ACHN (cell line): ENCODE measurements around the gene MEGF6.

Experiments used
- DNase-seq: peaks from one replicate; pipeline ENCODE4 v3.0.0-alpha.2; 2015
- in situ Hi-C: cut with HindIII; loops from 2 replicates; pipeline ENCODE4 v1.10.0; 2017; ENCODE audit warnings: low sequenced_read_pairs, low pct_ligation_motif_present, low pct_unique_long_range_greater_than_20kb

Gene MEGF6

GRCh38 chr1:3494321-3495308 lies 116.7 kb downstream of the MEGF6 start:
- DNase-seq = no peak
- in situ Hi-C loops = no loop called here

- in situ Hi-C loops = no loop called here
- DNase-seq = no peak
These were observed 118.6 kb downstream of the MEGF6 start for GRCh38 chr1:3492545-3493246.

DNA sequence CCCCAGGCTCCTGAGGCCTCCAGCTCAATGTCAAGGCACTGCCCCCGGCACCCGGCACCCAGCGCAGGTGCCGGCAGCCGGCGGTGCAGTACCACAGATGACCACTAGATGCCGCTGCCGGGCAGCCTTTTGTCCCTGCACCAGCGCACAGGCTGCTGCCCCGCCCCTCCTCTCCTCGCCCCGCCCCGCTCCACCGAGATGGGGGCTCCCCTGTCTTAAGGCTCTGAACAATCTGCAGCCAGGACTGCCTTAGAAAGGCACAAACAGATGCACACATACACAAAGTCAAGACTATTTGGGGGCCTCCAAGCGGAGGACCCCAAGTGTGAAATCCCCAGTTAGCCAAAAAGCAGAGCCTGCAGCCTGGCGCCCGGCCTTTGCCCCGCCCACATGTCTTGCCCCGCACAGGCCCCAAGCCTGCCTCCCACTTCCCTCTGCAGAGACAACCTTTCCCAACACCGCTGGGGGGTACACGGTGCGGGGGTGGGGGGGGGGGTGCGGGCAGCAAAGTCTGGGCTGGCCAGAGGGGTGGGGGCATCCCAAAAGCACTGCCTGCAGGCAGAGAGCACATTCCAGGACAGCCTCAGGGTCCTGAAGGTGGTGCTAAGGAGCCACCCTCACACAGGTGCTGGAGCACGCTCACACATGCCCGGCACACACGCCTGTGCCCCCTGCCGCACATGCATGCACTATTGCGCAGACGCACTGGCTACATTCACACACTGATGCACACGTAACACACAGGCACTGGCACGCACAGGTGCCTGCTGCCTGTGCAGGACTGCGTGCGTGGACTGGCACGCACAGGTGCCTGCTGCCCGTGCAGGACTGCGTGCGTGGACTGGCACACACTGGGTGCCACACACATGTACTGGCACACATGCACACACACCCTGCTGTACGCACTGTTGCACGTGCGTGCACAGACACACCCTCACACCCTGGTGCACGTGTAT lies 119.7 kb downstream of the MEGF6 start:
- peak; percentile 62 for DNase-seq
- in situ Hi-C loops = no loop called here

DNA sequence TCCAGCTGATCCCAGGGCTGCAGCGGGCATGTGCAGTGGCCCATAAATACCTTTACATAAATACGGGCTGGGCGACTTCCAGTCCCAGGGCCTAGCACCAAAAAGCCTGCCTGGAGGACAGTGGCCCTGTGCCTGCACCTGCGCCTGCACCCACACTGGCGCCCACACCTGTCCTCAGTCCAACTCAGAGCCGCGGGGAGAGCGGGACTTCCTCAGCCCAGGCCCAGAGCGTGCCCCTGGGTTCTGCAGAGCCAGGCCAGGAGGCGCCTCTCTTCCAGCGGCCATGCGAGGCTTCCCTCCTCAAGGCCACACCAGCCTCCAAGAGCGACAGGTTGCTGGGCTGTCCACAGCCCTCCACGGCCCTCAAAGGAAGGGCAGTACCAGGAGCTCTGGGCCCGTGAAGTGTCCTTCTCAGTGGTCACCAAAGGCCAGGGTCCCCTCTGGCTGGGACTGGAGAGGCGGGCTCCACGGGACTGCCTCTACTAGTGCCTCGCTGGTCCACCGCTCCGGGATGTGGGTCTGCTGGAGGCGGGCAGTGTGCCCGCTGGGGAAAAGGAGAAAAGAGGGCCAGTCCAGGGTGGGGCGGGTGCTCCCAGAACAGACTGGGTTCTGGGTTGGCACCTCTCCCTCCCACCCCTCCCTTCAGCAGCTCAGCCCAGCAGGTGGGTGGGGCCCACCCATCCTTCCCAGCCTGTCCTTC lies 121.1 kb downstream of the MEGF6 start:
- no peak for DNase-seq
- in situ Hi-C loops = no loop called here

DNA sequence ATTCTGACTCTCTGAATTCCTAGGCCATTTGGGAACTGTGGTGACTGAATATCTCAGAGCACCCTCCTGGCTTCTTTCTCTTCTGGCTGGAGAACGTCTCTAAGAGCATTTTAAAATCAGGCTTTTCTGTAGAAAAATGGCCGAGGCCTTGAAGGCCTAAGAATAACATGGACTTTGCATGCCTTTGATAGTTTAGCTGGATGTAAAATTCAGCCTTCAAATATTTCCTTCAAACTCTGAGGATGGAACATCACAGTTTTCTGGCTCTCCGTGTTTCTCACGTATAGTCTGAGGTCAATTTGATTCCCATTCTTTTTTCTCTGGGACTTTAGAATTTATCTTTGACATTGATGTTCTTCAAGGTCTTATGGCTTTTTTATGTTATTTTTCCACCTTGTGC lies 122.9 kb downstream of the MEGF6 start:
- in situ Hi-C loops = no loop called here
- DNase-seq = no peak

DNA sequence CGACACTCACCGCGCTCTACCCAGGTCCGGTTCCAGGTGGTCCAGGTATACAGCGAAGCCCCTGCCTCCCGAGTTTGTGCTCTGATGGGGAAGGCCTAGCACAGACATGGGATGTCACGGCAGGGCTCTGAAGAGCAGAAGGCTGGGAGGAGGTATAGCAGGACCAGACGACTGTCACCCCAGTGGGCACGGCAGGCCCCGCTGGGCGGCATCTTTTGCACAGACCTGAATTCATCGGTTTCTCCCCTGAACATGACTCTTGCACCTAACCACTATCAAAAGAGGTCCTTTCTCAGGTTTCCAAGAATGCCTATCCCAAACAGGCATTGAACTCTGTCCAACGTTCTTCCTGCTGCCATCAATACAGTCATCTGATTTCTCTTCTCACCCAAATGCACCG lies 126.3 kb downstream of the MEGF6 start:
- no peak for DNase-seq
- in situ Hi-C loops = no loop called here

GRCh38 chr1:3483801-3484444 lies 127.4 kb downstream of the MEGF6 start:
- in situ Hi-C loops = no loop called here
- peak; percentile 37 for DNase-seq

- DNase-seq = no peak
- in situ Hi-C loops = no loop called here
These were observed 127.9 kb downstream of the MEGF6 start for GRCh38 chr1:3483380-3483779.

GRCh38 chr1:3482378-3482849 lies 128.9 kb downstream of the MEGF6 start:
- peak; percentile 65 for DNase-seq
- in situ Hi-C loops = no loop called here

- in situ Hi-C loops = no loop called here
- DNase-seq = no peak
These were observed 129.4 kb downstream of the MEGF6 start for GRCh38 chr1:3481836-3482375.

DNA sequence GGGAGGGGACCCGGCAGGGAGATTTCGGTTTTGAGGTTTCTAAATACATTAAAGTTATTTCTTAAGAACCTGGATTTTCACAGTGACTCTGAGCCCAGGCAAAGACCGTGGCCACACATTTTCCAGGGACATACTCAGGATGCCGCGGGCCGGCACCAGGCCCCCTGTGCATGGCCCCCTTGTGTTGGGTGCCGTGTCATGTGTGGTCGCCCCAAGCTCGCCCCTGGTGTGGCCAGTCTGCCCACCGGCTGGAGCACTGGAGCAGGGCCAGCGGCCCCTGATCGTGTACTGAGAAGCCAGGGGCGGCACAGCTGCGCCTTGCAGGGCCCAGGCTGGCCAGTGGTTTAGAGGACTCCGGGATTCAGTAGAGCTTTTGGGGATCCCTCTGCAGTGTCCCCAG lies 130.3 kb downstream of the MEGF6 start:
- in situ Hi-C loops = no loop called here
- no peak for DNase-seq

DNA sequence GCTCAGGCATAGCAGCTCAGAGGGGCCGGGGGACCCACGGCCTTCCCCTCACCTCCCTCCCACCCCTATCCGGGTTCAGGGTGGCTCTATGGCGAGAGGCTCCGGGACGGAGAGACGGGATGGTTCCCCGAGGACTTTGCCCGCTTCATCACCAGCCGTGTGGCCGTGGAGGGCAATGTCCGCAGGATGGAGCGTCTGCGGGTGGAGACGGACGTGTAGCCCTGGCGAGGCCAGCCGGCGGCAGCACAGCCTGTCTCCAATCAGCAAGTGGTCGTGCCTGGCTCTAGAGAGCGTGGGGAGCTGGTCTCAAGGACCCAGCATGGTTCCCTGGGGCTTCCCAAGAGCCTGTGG lies 131.0 kb downstream of the MEGF6 start:
- in situ Hi-C loops = no loop called here
- DNase-seq = no peak

GRCh38 chr1:3479511-3480368 lies 131.6 kb downstream of the MEGF6 start:
- no peak for DNase-seq
- in situ Hi-C loops = no loop called here

DNA sequence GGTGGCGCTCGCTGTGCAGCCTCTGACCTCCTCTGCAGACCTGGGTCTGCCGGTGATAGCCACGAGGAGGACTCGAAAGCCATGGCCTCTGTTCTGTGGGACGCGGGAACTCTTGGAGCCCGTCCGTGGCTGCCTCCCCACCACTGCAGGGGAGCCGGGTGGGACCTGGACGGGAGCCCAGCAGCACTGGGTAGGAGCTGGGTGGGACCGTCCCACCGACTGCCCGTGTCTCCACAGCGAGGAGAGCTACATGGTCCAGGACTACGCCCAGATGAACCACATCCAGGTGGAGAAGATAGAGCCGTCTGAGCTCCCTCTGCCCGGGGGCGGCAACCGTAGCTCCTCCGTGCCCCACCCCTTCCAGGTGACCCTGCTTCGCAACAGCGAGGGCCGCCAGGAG lies 133.1 kb downstream of the MEGF6 start:
- in situ Hi-C loops = no loop called here

GRCh38 chr1:3477241-3477995 lies 133.9 kb downstream of the MEGF6 start:
- no peak for DNase-seq
- in situ Hi-C loops = no loop called here

More for the DNA sequence above, 133.1 kb downstream of the MEGF6 start:
- no peak for DNase-seq

GRCh38 chr1:3476666-3477065 lies 134.6 kb downstream of the MEGF6 start:
- in situ Hi-C loops = no loop called here
- DNase-seq = no peak
